Measurements from ENCODE around the gene DCPS.
"Not testable (repeated sequence)": the region's sequence is repeated elsewhere in the genome, so short reads cannot be mapped to it uniquely, and the experiment has no call there.

The DCPS gene

GRCh38 chr11:126361400-126361799 is 57.5 kb downstream of the DCPS start:
- no peak for DNase-seq (ENCODE audit: low read depth in 2 of 2)

DNA sequence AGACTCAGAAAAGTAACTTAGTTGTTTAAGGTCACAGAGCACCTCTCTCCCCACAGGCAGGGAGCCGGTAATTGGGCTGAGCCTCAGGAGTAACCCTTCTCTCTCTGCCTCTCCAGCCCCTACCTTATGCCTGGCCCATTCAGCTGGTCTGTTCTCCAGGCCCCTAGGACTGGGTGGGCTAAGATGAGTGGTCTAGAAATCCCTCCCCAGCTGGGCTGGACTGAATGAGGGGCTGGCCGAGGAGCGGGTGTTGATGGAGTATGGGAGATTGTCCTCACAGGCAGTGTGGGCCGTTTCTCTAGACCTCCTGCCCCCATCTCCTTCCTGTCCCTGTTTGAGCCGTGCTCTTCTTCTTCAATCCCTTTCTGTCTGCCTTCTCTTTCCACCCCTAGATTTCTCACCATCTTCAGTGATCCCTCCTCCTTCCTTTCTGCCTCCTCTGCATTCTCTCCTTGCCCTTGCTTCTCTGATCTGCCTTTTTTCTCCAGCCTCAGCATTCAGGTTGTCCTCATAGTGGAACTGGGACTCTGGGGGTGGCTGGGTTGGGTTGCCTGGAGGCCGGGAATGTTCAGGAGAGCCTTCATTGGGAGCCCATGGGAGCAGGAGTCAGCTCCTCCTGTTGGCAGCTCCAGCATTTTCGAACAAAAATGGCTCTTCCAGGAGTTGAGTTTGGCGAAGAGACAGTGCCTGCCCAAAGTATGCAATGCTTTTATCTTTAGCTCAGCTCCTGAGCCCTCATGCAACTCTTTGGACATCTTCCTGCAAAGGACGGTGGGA is 59.2 kb downstream of the DCPS start:
- no peak for DNase-seq (ENCODE audit: low read depth in 2 of 2)

DNA sequence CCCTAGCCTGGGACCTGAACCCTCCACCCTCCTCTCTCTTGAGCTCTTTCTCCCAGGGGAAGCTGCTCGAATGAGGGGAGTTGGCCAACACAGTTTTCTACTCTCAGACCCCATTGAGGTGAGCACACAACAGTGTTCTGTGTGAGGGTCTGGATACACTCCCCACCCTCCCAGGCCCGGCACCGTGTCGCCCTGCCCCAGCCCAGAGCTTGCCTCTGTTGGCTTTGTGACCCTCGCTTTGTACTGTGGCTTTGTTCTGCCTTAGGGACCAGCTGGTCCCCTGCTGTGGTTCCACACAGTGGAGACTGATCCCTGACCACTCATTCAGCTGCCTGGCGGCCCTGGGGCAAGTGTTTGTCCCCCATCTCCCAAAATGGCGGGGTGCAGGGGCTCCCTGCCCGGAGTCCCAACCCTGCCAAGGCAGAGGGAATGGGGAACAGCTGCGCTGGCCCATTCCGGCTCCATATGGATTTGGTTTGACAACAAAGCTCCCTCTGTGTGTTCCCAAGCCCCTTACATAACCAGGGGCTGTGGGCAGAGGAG is 59.9 kb downstream of the DCPS start:
- no peak for DNase-seq (ENCODE audit: low read depth in 2 of 2)

DNA sequence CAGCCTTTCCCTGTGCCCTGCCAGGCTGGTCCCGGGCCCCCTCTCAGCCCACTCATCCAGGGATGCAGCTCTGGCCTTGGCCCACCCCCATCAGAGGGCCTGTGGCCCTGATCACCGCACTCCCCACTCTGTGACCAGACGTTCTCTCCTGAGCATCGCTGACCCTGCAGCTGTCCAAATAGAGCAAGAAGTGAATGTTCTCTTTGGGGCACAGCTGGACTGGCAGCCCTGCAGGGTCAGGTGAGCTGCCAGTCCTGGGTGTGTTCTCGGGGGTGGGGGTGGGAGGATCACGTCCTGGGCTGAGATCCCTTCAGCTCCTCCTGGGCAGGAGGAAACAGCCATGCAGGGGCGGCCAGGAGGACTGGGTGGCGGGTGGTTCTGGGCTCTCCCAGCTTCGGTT is 60.9 kb downstream of the DCPS start:
- not testable (repeated sequence) for DNase-seq (ENCODE audit: low read depth in 2 of 2)

DNA sequence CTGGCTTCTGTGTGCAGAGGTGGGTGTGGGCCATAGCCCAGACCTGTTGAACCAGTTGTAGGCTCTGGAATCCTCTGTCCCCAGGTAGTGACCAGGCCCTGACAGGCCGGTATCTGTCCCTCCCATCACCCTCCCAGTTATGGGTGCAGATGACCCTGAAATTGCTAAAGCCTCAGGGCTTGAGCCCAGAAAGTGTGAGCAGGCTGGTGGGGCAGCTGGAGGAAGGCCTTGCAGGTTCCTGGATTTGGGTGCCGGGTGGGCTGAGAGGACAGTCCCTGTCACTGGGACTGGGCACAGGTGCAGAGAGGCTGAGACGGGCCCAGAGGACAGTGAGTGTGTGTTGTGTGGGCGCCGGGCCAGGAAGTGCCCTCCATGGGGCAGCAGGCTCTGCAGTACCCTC is 61.6 kb downstream of the DCPS start:
- not testable (repeated sequence) for DNase-seq (ENCODE audit: low read depth in 2 of 2)

DNA sequence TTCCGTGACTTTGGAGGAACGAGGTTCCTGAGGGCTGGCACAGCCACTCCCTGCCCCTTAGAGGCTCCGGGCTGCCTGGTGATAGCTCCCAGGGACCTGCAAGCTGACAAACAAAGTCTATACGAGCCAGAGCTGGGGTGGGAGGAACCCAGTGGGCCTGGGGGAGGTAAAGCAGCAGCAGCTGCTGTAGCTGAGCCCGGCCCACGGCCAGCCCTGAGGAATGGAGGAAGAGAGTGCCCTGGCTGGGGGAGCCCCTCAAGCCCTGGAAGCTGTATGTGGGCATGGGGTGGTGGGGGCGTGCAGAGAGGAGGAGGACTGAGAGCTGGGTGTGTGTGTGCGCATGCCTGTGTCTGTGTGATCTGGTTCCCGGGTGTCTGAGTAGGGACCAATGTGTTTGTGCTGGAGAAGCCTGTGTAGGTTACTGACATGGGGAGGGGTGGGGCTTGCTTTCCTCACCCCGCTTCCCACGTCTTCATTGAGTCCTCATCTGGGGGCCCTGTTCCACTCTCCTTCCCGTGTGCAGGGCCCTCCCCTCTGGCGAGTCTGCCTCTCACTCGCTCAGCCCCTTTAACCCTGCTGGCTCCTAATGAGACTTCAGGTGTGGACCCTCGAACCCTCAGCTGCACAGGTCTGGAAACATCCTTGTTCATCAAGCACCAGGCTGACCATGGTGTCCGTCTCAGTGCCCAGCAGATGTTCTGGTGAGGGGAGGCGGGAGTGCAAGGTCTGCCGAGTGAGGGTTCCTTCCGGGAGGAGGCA is 62.4 kb downstream of the DCPS start:
- DNase-seq (ENCODE audit: low read depth in 2 of 2): no peak

DNA sequence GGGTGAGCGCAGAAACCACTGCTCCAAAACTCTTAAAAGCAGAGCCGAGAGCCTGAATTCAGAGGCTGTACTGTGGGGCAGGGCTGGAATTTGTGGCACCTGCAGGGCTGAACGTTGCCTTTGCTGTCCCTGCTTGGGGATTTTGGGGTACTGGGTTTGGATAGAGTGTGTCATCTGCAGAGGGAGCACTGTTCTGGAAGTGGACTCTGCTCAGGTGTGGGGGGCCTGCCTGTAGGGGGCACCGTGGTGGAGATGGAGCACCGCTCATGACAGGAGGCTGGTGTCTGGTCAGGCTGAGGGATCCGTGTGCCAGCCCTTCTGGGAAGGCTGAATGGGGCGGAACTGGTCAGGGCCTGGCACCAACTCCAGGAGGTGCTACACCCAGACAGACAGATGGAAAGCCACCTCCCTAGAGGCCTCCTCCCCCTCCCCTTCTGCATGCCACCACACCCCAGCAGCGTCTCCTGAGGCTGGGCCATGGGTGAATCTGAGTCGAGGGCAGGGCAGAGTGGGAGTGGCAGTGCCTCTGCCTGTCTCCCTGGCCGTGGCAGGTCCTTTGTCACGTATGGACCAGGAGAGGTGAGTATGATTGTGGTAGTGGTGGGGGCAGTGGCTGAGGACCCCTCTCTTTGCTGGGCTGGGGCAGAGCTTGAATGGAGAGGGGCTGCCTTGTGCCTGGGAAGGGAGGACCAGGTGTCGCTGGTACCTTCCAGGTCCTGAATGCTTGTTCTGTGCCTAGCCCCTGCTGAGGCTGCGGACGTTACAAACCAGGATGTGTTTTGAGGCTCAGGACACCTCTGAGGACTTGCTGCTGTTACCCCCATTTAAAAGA is 63.2 kb downstream of the DCPS start:
- DNase-seq (ENCODE audit: low read depth in 2 of 2): not testable (repeated sequence)

DNA sequence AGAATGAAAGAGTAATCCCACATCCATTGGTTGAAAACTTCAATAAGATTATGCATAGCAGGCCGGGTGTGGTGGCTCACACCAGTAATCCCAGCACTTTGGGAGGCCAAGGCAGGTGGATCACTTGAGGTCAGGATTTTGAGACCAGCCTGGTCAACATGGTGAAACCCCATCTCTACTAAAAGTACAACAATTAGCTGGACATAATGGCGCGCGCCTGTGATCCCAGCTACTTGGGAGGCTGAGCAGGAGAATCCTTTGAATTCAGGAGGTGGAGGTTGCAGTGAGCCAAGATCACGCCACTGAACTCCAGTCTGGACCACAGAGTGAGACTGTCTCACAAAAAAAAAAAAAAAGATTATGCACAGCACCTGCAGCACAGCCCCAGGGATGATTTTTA is 63.9 kb downstream of the DCPS start:
- not testable (repeated sequence) for DNase-seq (ENCODE audit: low read depth in 2 of 2)

DNA sequence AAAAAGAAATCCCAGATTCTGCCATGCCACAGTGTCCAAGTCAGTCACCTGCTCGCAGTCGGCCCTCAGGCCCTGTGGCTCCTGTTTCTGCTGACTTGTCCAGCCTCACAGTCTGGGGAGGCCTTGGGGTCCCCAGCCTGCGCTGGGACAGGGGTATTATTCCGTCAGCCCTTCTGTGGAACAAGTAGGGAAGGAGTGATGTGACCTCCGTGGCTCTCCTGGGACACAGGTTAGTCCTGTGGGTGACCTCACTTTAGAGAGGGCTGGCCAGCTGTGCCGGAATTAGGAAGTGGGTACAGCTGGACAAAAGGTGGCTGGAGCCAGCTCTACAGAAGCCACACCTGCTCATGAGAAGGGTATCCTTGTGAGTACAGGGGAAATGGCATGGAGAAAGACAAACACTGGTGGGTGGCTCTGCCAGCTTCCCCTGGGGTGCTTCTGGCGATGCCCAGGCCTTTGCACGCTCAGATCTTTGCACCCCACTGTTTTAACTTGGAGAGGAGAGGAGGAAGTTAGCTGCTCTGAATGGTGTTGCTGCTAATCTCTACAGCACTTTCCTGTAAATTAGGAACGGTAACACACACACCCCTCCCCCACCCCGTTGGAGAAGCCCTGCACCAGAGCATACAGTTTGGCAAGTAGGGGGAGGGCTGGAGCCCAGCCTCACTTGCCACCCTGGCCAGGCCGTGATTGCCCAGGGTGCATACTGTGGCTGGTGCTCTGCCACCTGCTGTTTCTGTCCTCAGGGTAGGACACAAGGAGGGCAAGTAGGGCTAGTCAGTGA is 64.7 kb downstream of the DCPS start:
- DNase-seq (ENCODE audit: low read depth in 2 of 2): not testable (repeated sequence)

DNA sequence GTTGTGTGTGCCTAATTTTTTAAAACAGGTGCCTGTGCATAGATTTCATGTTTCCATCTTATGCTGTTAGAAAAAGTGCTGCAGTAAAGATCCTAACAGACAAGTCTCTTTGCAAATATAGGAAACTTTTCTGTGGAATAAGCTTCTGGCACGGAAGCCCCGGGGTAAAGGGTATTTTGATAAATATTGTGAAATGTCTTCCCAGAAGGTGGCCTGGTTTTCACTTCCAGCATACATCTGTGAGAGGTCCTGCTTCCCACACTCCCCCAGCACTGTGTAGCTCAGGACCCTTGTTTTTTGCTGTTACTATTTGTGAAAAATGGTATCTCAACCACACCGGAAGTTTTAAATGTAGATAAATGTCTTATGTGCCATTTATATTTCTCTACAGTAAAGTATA is 66.2 kb downstream of the DCPS start:
- no peak for DNase-seq (ENCODE audit: low read depth in 2 of 2)

DNA sequence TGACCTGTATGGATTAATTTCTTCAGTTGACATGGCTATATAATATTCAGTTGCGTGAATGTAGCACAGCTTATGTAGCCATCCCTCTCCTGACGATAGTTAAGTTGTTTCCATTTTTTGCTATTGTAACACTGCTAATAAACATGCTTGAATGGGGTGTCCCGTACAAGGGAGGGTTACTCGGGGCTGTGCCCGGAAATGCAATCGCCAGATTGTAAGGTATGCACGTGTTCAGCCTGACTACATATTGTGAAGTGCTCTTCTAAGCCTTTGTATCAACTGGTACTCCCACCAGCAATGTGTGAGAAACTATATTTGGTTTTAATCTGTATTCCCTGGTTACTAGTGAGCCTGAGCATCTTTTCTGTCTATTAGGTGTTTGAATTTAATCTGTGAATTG is 67.7 kb downstream of the DCPS start:
- no peak for DNase-seq (ENCODE audit: low read depth in 2 of 2)

GRCh38 chr11:126373389-126374066 is 69.7 kb downstream of the DCPS start:
- not testable (repeated sequence) for DNase-seq (ENCODE audit: low read depth in 2 of 2)

DNA sequence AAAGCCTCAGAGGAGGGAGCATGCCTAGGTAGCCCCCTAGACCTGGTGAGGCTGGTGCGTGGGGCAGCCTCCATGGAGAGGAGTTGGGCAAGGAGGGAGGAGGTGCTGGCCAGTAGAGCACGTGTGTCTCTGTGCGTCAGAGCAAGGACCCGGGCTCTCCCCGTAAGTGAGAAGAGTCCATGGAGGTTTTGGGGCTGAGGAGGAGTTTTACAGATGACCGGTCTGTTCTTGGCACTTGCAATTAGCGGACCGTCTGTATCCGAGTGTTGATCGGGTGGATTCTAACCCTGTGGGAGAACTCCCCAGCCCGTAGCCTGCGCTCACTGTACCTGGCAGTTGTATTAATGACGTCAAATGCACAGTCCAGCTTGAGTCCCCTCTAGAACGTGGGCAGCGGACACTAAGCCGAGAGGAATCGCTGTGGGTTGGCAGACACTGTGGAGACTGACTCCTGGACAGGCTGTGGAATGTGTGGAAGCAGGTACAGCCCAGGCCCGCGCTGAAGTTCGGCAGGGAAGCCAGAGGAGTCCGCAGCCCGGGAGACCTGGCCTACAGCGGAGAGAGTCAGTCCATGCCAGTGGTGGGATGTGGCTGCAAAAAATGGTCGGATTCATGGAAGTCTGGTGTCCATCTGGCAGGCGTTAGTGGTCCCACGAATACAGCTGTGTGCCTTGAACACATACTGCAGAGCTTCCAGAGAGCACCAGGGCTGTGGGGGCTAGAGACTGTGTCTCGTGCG is 70.9 kb downstream of the DCPS start:
- not testable (repeated sequence) for DNase-seq (ENCODE audit: low read depth in 2 of 2)

GRCh38 chr11:126375726-126376125 is 71.9 kb downstream of the DCPS start:
- no peak for DNase-seq (ENCODE audit: low read depth in 2 of 2)

DNA sequence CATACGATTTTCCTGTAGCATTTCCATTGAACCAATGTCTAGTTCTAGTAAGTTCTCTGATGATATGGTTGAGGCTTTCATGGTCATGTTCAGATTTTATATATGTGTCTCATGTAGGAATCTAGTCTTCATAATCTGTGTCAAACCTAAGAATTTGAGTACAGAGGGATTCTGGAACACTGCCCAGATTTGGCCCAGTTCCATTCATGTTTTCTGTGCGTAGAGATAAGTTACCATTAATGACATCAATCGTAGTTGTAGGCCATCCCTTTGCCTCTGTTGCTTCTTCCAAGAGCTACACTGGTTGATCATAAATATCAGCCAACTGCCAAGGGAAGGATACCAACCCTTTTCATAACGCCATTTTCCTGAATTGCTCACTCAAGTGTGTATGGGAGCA is 74.9 kb downstream of the DCPS start:
- no peak for DNase-seq (ENCODE audit: low read depth in 2 of 2)

DNA sequence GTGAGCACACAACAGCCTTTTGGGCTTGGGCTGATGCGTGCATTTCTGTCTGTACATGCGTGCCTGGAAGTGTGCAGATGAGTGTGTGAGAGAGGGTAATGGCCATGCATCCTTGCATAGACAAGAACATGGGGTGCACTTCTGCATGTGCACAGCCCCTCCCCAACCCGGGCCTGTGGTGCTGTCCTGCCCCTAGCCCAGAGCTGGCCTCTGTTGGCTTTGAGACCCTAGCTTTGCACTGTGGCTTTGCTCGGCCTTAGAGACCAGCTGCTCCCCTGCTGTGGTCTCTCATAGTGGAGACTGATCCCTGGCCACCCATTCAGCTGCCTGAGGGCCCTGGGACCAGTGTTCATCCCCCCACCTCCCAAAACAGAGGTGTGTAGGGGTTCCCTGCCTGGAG is 77.0 kb downstream of the DCPS start:
- no peak for DNase-seq (ENCODE audit: low read depth in 2 of 2)

DNA sequence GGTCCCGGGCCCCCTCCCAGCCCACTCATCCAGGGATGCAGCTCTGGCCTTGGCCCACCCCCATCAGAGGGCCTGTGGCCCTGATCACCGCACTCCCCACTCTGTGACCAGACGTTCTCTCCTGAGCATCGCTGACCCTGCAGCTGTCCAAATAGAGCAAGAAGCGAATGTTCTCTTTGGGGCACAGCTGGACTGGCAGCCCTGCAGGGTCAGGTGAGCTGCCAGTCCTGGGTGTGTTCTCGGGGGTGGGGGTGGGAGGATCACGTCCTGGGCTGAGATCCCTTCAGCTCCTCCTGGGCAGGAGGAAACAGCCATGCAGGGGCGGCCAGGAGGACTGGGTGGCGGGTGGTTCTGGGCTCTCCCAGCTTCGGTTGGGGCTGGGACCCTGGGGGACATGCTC is 78.1 kb downstream of the DCPS start:
- DNase-seq (ENCODE audit: low read depth in 2 of 2): not testable (repeated sequence)

- DNase-seq (ENCODE audit: low read depth in 2 of 2): not testable (repeated sequence)
Measured at GRCh38 chr11:126382641-126383040, 78.8 kb downstream of the DCPS start.

- no peak for DNase-seq (ENCODE audit: low read depth in 2 of 2)
Measured at GRCh38 chr11:126383339-126384335, 79.8 kb downstream of the DCPS start.

All from stimulated activated CD8-positive, alpha-beta memory T cell treated with anti-CD3 and anti-CD28 coated beads, Interleukin-7, amount 100 ng/mL, for 4 hours (primary cell).